GM12878 (cell line): Measurements from ENCODE around the gene PPP1R2. TPM values are rescaled to one million over a fixed set of nuclear protein-coding genes. Genes with fewer than 3 reads are reported as not detected.

Experiments used
- ATAC-seq: fragments of 200-7000 bp; cut with Tn5 transposase; 3 replicates; pipeline ENCODE4 v1.9.1; 2020; ENCODE audit warnings: mild to moderate bottlenecking, moderate library complexity
- BruUV-seq: library from RNA; stranded (reverse); fragments of 400-500 nt; replicated peaks from 2 replicates; lab custom pipeline; 2021; lab: Mats Ljungman, UMichigan
- CTCF ChIA-PET: fragments of 300-600 bp; sonication (Branson Sonifier 250); formaldehyde crosslinking; extraction: SDS; loops from one replicate; lab custom pipeline; 2021; ENCODE audit warnings: inconsistent platforms; lab: Yijun Ruan, JAX
- POLR2A ChIA-PET: fragments of 350-600 bp; formaldehyde crosslinking; extraction: SDS; loops from one replicate; lab custom pipeline; 2021; ENCODE audit warnings: inconsistent platforms; lab: Charles Lee
- RAD21 ChIA-PET: fragments of 300-600 bp; sonication (Branson Sonifier 250); formaldehyde crosslinking; loops from one replicate; lab custom pipeline; 2023; ENCODE audit warnings: antibody characterized with exemption; ENCODE audit not compliant: unreplicated experiment; lab: Charles Lee
- SMC1A ChIA-PET: fragments of 300-600 bp; sonication (Branson Sonifier 250); formaldehyde crosslinking; loops from one replicate; lab custom pipeline; 2023; ENCODE audit not compliant: unreplicated experiment, uncharacterized antibody; lab: Charles Lee
- DNase-seq: peaks from one replicate; pipeline ENCODE4 v3.0.0-alpha.2; 2011; ENCODE audit warnings: low read depth, low spot score
- FAIRE-seq: peaks from 3 replicates; lab custom pipeline; 2011; peaks lifted over from hg19 to GRCh38; lab: Jason Lieb, UNC
- H2AFZ ChIP-seq: 2 replicates; pipeline ENCODE4 v1.6.0; 2011; ENCODE audit warnings: low read depth, low read length, control low read depth; ENCODE audit not compliant: control insufficient read depth
- H3K27ac ChIP-seq: 2 replicates; pipeline ENCODE4 v1.5.1; 2011; ENCODE audit warnings: control low read depth; ENCODE audit not compliant: control insufficient read depth, insufficient read depth
- H3K27me3 ChIP-seq, 2 experiments: replicated peaks in 1 of 2; 2 replicates each; pipeline versions ENCODE4 v1.6.0 to v1.6.1; 2011; ENCODE audit warnings: low read length in 1 of 2; ENCODE audit not compliant: control insufficient read depth in 2 of 2, insufficient read depth in 2 of 2
- H3K36me3 ChIP-seq, 2 experiments: 2 replicates each; pipeline ENCODE4 v1.5.1; 2011; ENCODE audit warnings: low read length in 1 of 2; ENCODE audit not compliant: control insufficient read depth in 2 of 2, insufficient read depth in 2 of 2
- H3K4me1 ChIP-seq: 2 replicates; pipeline ENCODE4 v1.6.1; 2011; ENCODE audit warnings: mild to moderate bottlenecking, low read length, moderate library complexity, mixed read lengths; ENCODE audit not compliant: control insufficient read depth, insufficient read depth
- H3K4me2 ChIP-seq: 2 replicates; pipeline ENCODE4 v1.6.0; 2011; ENCODE audit warnings: control low read depth; ENCODE audit not compliant: control insufficient read depth, insufficient read depth
- H3K4me3 ChIP-seq: fragments of 200-600 bp; sonication (generic); 2 replicates; pipeline ENCODE4 v1.5.1; 2016
- H3K79me2 ChIP-seq: 2 replicates; pipeline ENCODE4 v1.6.0; 2011; ENCODE audit warnings: low read length; ENCODE audit not compliant: control insufficient read depth, insufficient read depth
- H3K9ac ChIP-seq: 2 replicates; pipeline ENCODE4 v1.8.0; 2011; ENCODE audit warnings: low read length, control low read depth, mixed read lengths; ENCODE audit not compliant: control insufficient read depth, insufficient read depth
- H3K9me3 ChIP-seq: replicated peaks from 3 replicates; pipeline ENCODE4 v1.5.1; 2011; ENCODE audit warnings: mild to moderate bottlenecking, low read length; ENCODE audit not compliant: control insufficient read depth, insufficient read depth
- H4K20me1 ChIP-seq: 2 replicates; pipeline ENCODE4 v1.6.0; 2011; ENCODE audit not compliant: control insufficient read depth, insufficient read depth
- ATF3 ChIP-seq: IDR thresholded peaks from 2 replicates; pipeline ENCODE4 v1.6.1; 2011; ENCODE audit warnings: low read depth, mild to moderate bottlenecking, low read length, moderate library complexity, borderline replicate concordance; ENCODE audit errors: extremely low read depth
- BHLHE40 ChIP-seq, 2 experiments: fragments of 450-650 bp in 1 of 2; IDR thresholded peaks; 2 replicates each; pipeline ENCODE4 v1.6.1; 2011 to 2017; ENCODE audit warnings: low read depth in 2 of 2, borderline replicate concordance in 1 of 2, improper control_type of control experiment in 1 of 2, low read length in 1 of 2, mild to moderate bottlenecking in 1 of 2
- CHD1 ChIP-seq: IDR thresholded peaks from 2 replicates; pipeline ENCODE4 v1.6.1; 2012; ENCODE audit warnings: low read depth, low read length, improper control_type of control experiment
- CUX1 ChIP-seq: IDR thresholded peaks from 2 replicates; pipeline ENCODE4 v1.6.1; 2012; ENCODE audit warnings: improper control_type of control experiment, low read depth, low read length; ENCODE audit not compliant: insufficient replicate concordance
- HCFC1 ChIP-seq: fragments of 150-350 bp; IDR thresholded peaks from 2 replicates; pipeline ENCODE4 v1.6.1; 2014; ENCODE audit warnings: low read length
- JUND ChIP-seq: IDR thresholded peaks from 2 replicates; pipeline ENCODE4 v1.6.1; 2012; ENCODE audit warnings: low read depth, mild to moderate bottlenecking, low read length, improper control_type of control experiment, moderate library complexity
- MTA3 ChIP-seq: IDR thresholded peaks from 2 replicates; pipeline ENCODE4 v1.6.1; 2012; ENCODE audit warnings: low read length, inconsistent platforms, borderline replicate concordance
- MXI1 ChIP-seq: fragments of 150-350 bp; IDR thresholded peaks from 2 replicates; pipeline ENCODE4 v1.6.1; 2011; ENCODE audit warnings: low read depth, mild to moderate bottlenecking, inconsistent platforms, low read length, improper control_type of control experiment
- NBN ChIP-seq: fragments of 450-650 bp; IDR thresholded peaks from 2 replicates; pipeline ENCODE4 v1.6.1; 2016
- POLR2AphosphoS2 ChIP-seq: IDR thresholded peaks from 2 replicates; pipeline ENCODE4 v1.6.1; 2011; ENCODE audit warnings: low read depth, mild to moderate bottlenecking, low read length, improper control_type of control experiment, moderate library complexity
- RAD21 ChIP-seq: IDR thresholded peaks from 2 replicates; pipeline ENCODE4 v1.6.1; 2011; ENCODE audit warnings: mild to moderate bottlenecking, low read depth, low read length, moderate library complexity; ENCODE audit not compliant: insufficient read depth
- SREBF2 ChIP-seq: IDR thresholded peaks from 2 replicates; pipeline ENCODE4 v1.6.1; 2012; ENCODE audit warnings: mild to moderate bottlenecking, low read length
- TBL1XR1 ChIP-seq: IDR thresholded peaks from 2 replicates; pipeline ENCODE4 v1.6.1; 2012; ENCODE audit warnings: low read depth, low read length, improper control_type of control experiment
- ZBED1 ChIP-seq: IDR thresholded peaks from 2 replicates; pipeline ENCODE4 v1.6.1; 2016; ENCODE audit warnings: borderline replicate concordance
- WGBS: methylation state at CpG from one replicate; pipeline ENCODE4 v1.1.6; 2016; ENCODE audit warnings: low lambda C conversion rate; ENCODE audit not compliant: insufficient replicate concordance, insufficient coverage; ENCODE audit errors: missing lambda C conversion rate; 5-methylcytosine and 5-hydroxymethylcytosine counted together
- in situ Hi-C: fragments of 300-500 bp; cut with MboI; formaldehyde crosslinking; loops from 9 replicates; pipeline ENCODE4 v1.14.3; 2018; ENCODE audit warnings: mixed read lengths
- intact Hi-C: fragments of 100-400 bp; cut with micrococcal nuclease; formaldehyde crosslinking; loops from one replicate; pipeline ENCODE4 v1.14.2; 2022; ENCODE audit not compliant: unreplicated experiment
- polyA plus RNA-seq, 11 experiments: library from polyadenylated mRNA; depleted of rRNA in 4 of 11; unstranded in 6 of 11; stranded (reverse) in 5 of 11; fragments of >200 nt; fragmentation: Nextera tagmentation in 4 of 11; fragmentation: Illumina TruSeq in 1 of 11; extraction: Ambion mirVana in 4 of 11; extraction: Trizol in 1 of 11; gene quantifications; 1 replicate in 1 of 11; 2 replicates in 10 of 11; pipeline versions ENCODE4 v1.2.1 to v1.2.3, GENCODE V29; 2011 to 2016; ENCODE audit warnings: inconsistent platforms in 2 of 11, missing spikeins in 2 of 11, low read depth in 1 of 11
- total RNA-seq, 4 experiments: library from RNA; depleted of rRNA in 3 of 4; stranded (reverse); fragments of >200 nt in 3 of 4; fragmentation: Illumina TruSeq in 1 of 4; extraction: Trizol in 1 of 4; gene quantifications; 2 replicates each; pipeline versions ENCODE4 v1.2.1 to v1.2.3, GENCODE V29; 2013 to 2021

The PPP1R2 gene
- total and polyA plus RNA-seq, 10 of the 15 experiments (the other 5 are each of a cell fraction or from before 2014, with no cell fraction given) = 10.5 to 116 (median 46.9) TPM

- TF ChIP-seq POLR2AphosphoS2 (no peak), HCFC1 (no peak), CHD1 (no peak), JUND (no peak), ATF3 (no peak), CUX1 (no peak), MXI1 (no peak), MTA3 (no peak), BHLHE40 (IDR thresholded peaks at IDR 0.05; ENCODE audit: borderline replicate concordance in 1 of 2, low read depth in 2 of 2, low read length in 1 of 2) (no peak), RAD21 (no peak), SREBF2 (no peak), NBN (no peak), ZBED1 (no peak), TBL1XR1 (no peak)
- in situ Hi-C loops = loop anchor here (25.0 kb wide), 1 partner anchor 396 kb away; no protein-coding TSS in a partner anchor
- peaks cover 71% of the 10 kb centered on the region for H3K79me2 ChIP-seq
- H3K27ac ChIP-seq = no peak overlapping the region
- FAIRE-seq = no peak
- peak; percentile 28 for ATAC-seq
- no peak overlapping the region for H2AFZ ChIP-seq
- POLR2A ChIA-PET = interaction anchor here (0.6 kb wide), 1 partner anchor 18 kb away, joined by 3 read pairs; no protein-coding TSS in a partner anchor
- no peaks in the 10 kb centered on the region for H3K27me3 ChIP-seq
- intact Hi-C loops = no loop called here
- RAD21 ChIA-PET = interaction anchor here (2.3 kb wide), 1 partner anchor 261 kb away, joined by 7 read pairs; the partner anchor contains the start of gene XXYLT1
- no peaks in the 10 kb centered on the region for H3K9me3 ChIP-seq
- 0 out of 2 replicates have a peak overlapping the region, but pooled peaks have one; percentile 26 for H3K4me3 ChIP-seq
- SMC1A ChIA-PET = interaction anchor here (0.9 to 3.0 kb wide), 4 partner anchors 10 to 86 kb away, joined by 3 to 17 read pairs (median 4); no protein-coding TSS in a partner anchor
- peaks cover 11% of the 10 kb centered on the region for H3K4me1 ChIP-seq
- H3K36me3 ChIP-seq = no peaks in the 10 kb centered on the region; a peak in 2 of 4 replicates
- DNase-seq = no peak
- H3K9ac ChIP-seq = no peak overlapping the region
- BruUV-seq = no TSS peak
- 86% methylated on average over 7 of the region's 7 CpGs for WGBS
- CTCF ChIA-PET = interaction anchor here (1.0 to 2.1 kb wide), 6 partner anchors 9 to 261 kb away, joined by 3 to 16 read pairs (median 6); partner anchors contain the start of gene XXYLT1
- no peak overlapping the region for H3K4me2 ChIP-seq
- H4K20me1 ChIP-seq = no peaks in the 10 kb centered on the region
These were observed 10.3 kb downstream of the PPP1R2 start for GRCh38 chr3:195532834-195533233.
